GM21381 (cell line): ENCODE data around the gene SLC27A1.
"Not testable (repeated sequence)": the region's sequence is repeated elsewhere in the genome, so short reads cannot be mapped to it uniquely, and the experiment has no call there.

ENCODE experiments used
- ATAC-seq: cut with Tn5 transposase; IDR thresholded peaks from one replicate; pipeline ENCODE4 v1.9.1; 2021; ENCODE audit warnings: mild to moderate bottlenecking, moderate library complexity; ENCODE audit not compliant: unreplicated experiment

SLC27A1 gene

DNA sequence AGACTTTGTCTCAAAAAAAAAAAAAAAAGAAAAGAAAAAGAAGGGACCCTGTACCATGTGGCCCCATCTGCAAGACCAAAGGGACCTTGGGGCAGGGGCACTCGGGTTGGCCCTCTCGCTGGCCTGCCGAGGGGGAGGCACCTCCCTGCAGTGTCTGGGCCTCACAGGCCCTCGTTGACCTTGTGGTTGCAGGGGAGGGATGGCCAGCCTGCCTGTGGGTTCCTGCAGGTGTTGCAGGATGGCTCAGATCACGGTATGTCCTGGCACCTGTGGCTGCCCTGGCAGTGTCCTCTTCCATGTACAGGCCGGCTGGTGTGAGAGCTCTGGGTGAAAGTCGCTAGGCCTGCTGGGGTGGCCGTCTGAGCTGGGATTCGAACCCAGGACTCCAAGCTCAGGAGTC is 36.4 kb downstream of the SLC27A1 start:
- no peak for ATAC-seq

DNA sequence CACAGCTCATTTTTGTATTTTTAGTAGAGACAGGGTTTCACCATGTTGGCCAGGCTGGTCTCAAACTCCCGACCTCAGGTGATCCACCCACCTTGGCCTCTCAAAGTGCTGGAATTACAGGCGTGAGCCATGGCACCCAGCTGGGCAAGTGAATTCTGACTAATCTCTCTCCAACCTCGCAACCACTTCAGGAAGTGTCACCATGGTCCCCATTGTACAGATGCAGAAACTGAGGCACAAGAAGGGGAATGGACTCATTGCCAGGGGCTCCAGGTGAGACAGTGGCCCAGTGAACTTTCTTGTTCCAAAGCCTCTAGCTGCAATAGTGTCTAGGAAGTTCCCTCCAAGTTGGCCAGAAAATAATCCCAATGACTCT is 38.2 kb downstream of the SLC27A1 start:
- ATAC-seq, result not testable (repeated sequence)

DNA sequence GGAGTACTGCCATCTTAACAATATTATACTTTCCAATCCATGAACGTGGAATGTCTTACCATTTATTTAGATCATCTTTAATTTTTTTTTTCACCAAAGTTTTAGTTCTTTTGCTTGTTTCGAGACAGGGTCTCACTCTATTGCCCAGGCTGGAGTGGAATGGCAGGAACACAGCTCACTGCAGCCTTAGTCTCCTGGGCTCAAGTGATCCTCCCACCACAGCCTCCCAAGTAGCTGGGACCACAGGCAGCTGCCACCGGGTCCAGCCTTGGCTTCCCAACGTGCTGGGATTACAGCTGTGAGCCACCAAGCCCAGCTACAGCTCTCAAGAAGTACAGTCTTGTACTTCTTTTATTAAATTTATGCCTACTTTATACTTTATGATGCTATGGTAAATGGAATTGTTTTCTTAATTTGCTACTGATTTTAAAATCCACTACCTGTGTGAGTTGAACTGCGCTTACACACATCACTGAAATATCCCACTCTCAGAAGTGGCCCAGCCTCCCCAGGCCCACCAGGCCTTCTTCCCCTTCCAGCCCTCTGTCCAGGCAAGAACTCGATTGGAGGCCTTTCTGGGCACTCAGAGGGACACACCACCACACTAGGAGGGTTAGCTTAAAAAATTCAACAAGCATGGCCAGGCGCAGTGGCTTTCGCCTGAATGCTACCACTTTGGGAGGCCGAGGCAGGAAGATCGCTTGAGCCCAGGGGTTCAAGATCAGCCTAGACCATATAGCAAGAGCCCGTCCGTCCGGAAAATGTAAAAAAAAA is 40.1 kb downstream of the SLC27A1 start:
- ATAC-seq, result no peak

DNA sequence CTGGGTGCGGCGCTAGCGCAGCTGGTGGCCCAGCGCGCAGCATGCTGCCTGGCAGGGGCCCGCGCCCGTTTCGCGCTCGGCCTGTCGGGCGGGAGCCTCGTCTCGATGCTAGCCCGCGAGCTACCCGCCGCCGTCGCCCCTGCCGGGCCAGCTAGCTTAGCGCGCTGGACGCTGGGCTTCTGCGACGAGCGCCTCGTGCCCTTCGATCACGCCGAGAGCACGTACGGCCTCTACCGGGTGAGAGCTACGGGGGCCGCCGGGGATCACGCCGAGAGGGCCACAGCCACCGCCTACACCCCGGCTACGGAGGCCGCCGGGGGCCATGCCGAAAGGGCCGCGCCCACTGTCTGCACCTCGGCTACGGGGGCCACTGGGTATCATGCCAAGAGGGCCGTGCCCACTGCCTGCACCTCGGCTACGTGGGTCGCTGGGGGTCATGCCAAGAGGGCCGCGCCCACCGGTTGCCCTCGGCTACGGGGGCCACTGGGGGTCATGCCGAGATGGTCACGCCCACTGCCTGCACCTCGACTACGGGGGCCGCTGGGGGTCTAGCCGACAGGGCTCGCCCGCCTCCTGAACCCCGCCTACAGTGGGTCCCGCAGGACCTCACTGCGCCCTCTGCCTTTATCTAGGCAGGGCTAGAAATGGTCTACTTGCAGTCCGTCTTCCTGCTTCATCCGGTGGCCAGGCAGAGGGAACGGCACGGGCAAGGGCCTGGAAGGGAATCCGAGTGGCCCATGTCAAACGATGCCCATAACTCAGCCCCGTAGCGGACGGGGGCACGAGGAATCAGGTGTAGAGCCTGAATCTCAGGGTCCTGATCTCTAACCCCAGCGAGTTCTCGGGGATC is 41.6 kb downstream of the SLC27A1 start:
- ATAC-seq, result peak; percentile 60

DNA sequence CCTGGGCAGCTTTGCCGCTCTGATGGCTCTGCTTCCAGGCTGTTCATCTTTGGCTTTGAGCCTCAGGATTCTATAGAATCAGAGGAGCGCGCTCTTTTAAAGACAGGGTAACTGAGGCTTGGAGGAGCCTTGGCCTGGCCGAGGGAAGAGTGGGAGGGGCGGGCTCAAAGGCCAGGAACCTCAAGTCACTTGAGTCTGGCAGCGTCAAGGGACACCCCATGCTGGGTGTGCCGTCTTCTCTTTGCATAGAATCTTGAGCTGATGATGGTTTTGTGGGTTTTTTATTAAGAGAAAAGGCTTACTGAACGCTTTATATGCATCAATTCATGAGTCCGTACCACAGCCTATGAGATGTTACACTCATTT is 42.2 kb downstream of the SLC27A1 start:
- ATAC-seq, result no peak

DNA sequence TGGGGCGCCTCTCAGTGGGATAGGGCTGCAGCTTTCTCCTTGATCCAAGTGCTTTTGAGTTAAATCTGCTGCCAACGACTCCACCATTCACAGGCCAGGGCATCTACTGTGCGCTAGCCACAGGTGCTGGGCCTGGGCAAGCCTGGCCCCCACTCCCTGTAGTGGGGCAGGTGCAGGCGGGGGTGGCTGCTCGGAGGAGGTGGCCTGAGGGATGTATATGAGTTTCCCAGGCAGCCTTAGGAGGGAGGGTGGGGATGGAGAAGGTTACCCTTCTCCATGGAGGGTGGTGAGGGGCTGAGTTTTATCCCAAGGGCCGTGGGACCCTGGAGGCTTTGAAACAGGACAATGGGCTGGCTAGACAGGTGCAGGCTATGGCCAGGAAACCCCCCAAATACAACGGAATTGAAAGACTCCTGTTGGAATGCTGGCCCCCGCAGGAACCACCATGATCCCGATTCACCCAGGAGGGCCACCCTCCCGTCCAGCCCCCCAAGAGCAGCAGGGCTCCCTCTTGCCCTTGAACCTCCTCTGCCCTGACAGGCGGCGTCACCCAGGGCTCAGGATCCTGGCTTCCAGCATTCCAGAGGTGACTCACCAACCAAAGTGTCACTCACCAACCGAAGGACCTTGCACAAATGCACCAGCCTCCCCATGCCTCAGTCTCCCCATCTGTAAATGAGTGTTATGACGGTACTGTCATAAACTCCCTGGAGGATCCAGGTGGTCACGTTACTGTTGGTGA is 45.3 kb downstream of the SLC27A1 start:
- no peak for ATAC-seq

DNA sequence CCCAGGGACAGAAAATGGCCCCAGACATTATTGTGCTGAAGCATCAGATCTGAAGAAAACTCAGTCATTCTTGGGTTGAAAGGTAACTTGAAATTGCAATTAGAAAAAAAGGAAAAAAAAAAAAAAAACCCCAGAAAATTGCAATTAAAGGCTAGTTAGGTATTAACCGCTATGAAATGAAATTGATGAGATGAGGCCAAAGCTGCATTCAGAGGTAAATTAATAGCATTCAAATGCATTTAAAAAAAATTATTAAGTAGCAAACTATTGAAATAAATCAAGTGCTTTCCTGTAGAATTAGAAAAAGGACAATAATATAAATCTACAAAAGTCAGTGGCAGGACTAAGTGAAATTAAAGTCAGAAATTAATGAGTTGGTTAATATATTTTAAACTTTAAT is 47.6 kb downstream of the SLC27A1 start:
- no peak for ATAC-seq

DNA sequence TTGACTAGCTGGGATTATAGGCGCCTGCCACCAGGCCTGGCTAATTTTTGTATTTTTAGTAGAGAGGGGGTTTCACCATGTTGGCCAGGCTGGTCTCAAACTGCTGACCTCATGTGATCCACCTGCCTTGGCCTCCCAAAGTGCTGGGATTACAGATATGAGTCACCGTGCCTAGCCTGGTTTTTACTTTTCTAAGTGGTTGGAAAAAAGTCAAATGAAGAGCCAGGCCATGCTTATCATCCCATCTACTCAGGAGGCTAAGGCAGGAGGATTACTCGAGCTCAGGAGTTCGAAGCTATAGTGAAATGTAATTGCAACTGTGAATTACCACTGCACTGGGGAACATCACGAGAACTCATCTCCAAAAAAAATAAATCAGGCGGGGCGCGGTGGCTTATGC is 48.3 kb downstream of the SLC27A1 start:
- ATAC-seq, result not testable (repeated sequence)

DNA sequence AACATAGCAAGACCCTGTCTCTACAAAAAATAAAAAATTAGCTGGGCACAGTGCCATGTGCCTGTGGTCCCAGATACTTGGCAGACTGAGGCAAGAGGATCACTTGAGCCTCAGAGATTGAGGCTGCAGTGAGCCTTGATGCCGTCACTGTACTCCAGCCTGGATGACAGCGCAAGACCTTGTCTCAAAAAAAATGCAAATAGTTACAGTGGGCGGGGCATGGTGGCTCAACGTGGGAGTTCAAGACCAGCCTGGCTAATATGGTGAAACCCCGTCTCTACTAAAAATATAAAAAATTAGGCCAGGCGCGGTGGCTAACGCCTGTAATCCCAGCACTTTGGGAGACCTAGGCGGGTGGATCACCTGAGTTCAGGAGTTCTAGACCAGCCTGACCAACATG is 49.6 kb downstream of the SLC27A1 start:
- no peak for ATAC-seq

DNA sequence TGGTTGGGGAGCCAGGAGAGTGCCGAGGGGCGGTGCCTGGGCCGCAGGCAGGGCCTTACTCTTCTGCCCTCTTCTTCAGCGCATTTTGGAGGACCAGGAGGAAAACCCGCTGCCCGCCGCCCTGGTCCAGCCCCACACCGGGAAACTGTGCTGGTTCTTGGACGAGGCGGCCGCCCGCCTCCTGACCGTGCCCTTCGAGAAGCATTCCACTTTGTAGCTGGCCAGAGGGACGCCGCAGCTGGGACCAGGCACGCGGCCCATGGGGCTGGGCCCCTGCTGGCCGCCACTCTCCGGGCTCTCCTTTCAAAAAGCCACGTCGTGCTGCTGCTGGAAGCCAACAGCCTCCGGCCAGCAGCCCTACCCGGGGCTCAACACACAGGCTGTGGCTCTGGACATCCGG is 50.5 kb downstream of the SLC27A1 start:
- ATAC-seq, result no peak

DNA sequence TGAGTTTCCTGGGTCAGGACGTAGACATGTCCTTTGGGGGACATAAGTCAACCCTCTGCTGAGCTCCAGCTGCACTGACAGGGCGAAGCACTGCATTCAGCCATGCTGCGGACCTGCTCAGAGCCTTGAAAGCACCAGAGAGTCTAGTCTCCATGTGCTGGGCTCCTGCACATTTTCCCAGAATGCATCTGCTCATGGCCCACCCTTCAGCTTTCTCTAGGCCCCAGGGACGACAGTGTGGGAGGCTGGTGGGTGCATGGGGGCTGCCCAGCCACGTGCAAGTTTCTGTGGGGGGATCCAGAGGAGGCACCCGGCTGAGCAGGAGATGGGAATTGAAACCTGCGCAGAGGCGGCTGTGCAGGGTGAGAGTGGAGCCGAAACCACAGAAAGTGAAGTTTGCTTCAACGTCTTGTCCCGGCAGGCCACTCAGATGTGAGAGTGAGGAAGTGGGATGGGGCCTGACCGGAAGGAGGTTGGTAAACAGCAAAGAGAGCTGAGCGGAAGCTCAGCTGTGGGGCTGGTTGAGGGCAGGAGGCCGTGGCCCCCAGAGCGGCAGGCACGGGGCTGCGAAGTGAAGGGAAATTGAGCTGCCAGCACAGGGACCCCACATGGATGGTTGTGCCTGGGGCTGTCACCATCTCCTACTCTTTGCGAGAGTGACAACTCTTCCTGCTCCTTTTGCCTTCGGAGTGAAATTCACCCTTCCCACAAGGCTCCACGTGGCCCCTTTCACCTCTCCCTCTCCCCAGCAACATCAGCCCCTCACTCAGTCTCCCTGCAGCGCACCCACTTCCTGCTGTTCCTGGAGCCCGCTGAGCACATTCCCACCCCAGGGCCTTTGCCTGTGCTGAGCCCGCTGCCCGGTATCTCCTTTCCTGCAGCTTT is 52.9 kb downstream of the SLC27A1 start:
- ATAC-seq, result peak; percentile 79

DNA sequence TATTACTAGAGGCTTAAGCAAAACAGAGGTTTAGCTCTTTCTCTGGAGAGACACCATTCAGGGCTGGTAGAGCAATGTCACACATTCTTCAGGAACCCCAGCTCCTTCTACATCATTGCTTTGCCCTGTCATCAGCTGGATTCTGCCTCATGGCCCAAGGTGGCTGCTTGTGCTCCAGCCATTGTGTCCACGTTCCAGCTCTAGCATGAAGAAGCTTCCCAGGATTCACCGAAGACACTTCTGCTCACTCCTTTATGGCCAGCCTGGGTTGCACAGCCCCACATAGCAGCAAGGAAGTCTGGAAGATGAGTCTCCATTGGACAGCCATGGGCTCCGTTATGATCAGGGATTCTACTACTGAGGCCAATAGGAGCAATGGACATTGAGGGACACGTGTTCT is 54.3 kb downstream of the SLC27A1 start:
- ATAC-seq, result no peak

DNA sequence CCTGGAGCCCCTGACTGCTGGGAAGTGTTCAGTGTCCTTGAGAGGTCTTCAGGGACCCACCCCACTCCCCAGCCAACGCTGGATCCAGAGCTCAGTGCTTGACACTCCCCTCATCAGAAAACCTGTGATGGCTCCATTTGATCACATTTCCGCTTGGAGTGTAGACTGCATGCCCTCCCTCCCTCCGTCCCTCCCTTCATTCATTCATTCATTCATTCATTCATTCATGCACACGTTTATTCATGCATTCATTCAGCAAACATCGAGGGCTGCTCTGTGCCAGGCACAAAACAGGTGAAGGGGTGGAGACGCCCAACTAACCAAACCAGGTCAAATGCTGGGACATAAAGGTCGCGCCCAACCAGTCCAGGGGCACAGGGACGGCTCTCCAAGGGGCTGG is 54.8 kb downstream of the SLC27A1 start:
- no peak for ATAC-seq

DNA sequence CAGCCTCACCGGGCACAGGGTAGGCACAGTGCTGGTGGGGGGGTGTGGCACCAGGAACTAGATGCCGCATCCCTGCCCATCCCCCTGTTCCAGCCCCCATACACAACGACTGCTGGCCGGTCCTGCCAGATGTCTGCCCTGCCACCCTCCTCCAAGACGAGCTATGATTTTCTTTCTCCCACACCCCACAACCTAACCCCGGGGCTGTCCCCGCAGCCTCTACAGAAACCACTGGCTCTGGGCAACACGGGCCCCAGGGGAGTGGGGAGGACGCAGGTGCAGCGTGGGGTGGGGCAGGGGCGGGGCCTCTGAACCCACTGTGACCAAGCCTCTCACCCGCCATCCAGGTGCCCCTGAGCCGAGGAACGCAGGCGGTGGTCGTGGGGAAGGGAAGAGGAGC is 56.6 kb downstream of the SLC27A1 start:
- peak; percentile 44 for ATAC-seq

DNA sequence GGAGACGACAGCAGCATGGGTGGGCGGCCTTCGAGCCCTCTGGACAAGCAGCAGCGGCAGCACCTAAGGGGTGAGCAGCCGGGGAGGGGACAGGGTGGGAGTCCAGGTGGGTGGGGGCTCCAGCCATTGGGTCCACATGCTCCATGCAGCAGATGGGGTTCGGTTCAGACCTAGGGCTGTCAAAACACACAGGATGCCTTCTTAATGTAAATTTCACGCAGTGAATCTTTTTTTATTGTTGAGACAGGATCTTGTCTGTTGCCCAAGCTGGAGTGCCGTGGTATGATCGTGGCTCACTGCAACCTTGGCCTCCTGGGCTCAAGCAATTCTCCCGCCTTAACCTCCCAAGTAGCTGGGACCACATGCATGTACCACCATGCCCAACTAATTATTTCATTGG is 57.0 kb downstream of the SLC27A1 start:
- no peak for ATAC-seq

DNA sequence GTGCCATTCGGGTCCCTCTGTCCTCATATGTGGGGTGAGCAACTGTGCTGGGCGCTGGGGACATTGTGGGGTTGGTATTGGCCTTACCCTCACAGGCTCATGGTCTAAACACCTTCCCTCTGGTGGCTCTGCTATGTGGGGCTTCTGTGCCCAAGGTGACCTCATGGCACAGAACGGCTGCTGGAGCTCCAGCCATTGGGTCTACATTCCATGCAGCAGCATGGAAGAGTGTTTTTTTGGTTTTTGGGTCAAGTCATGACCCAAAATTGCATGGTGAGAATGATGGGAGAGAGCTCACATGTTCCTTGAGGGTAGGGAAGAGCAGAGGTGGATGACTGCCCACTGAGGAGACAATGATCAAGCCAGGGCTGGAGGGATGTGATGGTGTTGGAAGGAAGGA is 58.3 kb downstream of the SLC27A1 start:
- no peak for ATAC-seq

DNA sequence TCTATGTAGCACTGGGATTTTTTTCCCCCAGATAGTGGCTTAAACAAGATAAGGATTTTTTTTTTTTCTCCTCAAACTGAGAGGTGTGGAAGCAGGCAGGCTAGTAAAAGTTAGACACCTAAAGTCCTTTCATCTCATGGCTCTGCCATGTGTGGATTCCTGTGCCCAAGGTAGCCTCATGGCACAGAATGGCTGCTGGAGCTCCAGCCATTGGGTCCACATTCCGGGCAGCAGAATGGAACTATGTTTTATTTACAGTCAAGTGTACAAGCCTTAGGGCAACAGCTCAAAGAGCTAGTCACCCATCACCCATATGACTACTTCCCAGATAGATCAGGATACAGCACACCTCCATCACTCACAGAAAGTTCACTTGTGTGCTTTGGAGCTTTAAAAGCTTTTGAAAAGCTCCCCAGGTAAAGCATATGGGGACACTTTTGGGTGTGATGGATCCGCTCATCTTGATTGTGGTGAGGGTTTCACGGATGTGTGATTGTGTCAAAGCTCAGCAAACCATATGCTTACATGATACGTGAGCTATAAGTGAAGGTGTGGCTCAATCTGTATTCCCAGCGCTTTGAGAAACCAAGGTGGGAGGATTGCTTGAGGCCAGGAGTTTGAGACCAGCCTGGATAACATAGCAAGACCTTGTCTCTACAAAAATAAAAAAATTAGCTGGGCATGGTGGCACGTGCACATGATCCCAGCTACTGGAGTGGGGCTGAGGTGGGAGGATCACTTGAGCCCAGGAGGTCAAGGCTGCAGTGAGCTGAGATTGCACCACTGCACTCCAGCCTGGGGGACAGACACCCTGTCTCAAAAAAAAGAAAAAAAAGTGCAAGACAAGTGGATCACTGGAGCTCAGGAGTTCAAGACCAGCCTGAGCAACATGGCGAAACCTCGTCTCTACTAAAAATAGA is 59.2 kb downstream of the SLC27A1 start:
- no peak for ATAC-seq

DNA sequence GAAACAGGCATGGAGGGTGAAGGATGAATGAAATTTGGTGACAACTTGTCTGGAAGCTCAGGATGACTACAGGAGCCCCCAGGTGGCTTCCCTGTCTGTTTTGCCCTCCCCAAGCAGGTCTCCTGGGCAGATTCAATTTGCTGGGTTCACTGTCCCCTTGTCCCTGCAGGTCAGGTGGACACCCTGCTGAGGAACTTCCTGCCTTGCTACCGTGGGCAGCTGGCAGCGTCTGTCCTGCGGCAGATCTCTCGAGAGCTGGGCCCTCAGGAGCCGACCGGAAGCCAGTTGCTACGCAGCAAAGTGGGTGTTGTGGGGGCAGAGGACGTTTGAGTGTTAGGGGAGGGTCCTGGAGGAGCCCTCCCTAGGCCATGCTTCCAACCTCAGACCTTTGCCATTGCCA is 60.3 kb downstream of the SLC27A1 start:
- no peak for ATAC-seq

DNA sequence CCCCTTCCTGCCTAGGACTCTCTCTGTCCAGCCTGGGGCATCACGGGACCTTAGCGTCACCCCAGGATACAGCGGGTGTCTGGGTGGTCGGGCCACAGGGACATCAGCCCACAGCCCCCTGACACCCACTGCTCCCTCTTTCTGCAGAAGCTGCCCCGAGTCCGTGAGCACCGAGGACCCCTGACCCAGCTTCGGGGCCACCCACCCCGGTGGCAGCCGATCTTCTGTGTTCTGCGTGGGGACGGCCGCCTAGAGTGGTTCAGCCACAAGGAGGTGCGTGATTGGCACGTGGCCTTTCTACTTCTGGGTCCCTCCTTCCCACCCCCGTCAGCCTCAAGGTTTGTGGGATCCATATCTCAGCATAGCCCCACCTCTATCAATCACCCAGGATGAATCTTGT is 61.8 kb downstream of the SLC27A1 start:
- no peak for ATAC-seq

DNA sequence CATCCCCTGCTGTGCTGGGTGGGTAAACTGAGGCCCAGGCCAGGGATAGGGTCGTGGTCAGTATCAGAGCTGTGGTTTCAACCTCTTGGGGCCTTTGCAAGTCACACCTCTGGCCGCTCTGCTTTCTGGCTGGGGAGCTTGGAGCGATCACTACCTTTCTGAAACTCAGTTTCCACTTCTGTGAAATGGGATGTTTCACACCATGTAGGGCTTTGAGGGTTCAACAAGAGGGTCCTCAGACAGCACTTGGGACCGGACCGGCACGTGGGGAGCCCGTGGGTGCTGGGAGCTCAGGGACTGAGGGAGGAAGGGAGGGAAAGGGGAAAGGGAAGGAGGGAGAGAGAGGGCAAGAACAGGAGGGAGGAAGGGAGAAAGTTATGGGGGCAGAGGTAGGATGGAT is 62.2 kb downstream of the SLC27A1 start:
- ATAC-seq, result no peak
